A549 (cell line): ENCODE data around the gene MAG.

Source experiments
- EP300 ChIP-seq, 2 experiments: fragments of >200 bp; sonication (Bioruptor Twin); formaldehyde crosslinking; IDR thresholded peaks; 2 replicates in 1 of 2; 3 replicates in 1 of 2; pipeline ENCODE4 v1.6.1; 2016 to 2017
- HDAC2 ChIP-seq: fragments of 200-600 bp; sonication (generic); IDR thresholded peaks from 2 replicates; pipeline ENCODE4 v1.6.1; 2016
- JUNB ChIP-seq: fragments of >200 bp; sonication (Bioruptor Twin); formaldehyde crosslinking; IDR thresholded peaks from 2 replicates; pipeline ENCODE4 v1.6.1; 2016
- KDM5A ChIP-seq: fragments of 200-600 bp; sonication (generic); IDR thresholded peaks from 2 replicates; pipeline ENCODE4 v1.6.1; 2016; ENCODE audit warnings: antibody characterized with exemption, mild to moderate bottlenecking
- POLR2A ChIP-seq: IDR thresholded peaks from 2 replicates; pipeline ENCODE4 v1.6.1; 2012; ENCODE audit warnings: mild to moderate bottlenecking, low read length
- RAD21 ChIP-seq, 2 experiments: fragments of >200 bp in 1 of 2; sonication (Bioruptor Twin) in 1 of 2; formaldehyde crosslinking in 1 of 2; IDR thresholded peaks in 1 of 2; conservative IDR thresholded peaks in 1 of 2; 2 replicates in 1 of 2; 3 replicates in 1 of 2; pipeline ENCODE4 v1.6.1; 2012 to 2018; ENCODE audit warnings: inconsistent platforms in 1 of 2
- RCOR1 ChIP-seq: fragments of 150-350 bp; IDR thresholded peaks from 2 replicates; pipeline ENCODE4 v1.6.1; 2014; ENCODE audit warnings: antibody characterized with exemption, low read length, low read depth
- REST ChIP-seq: fragments of 200-600 bp; sonication (generic); IDR thresholded peaks from 2 replicates; pipeline ENCODE4 v1.6.1; 2016; ENCODE audit warnings: antibody characterized with exemption, mild to moderate bottlenecking, moderate library complexity
- TP53 ChIP-seq: fragments of 250-450 bp; sonication (Bioruptor Pico); IDR thresholded peaks from 2 replicates; pipeline ENCODE4 v1.5.0; 2021; ENCODE audit warnings: mild to moderate bottlenecking, moderate library complexity
- TF ChIP-seq, protein P1 (sequence below): fragments of >200 bp; sonication (Bioruptor Twin); formaldehyde crosslinking; IDR thresholded peaks from 3 replicates; pipeline ENCODE4 v1.5.1; 2016
- TF ChIP-seq, protein P2 (sequence below): IDR thresholded peaks from 2 replicates; pipeline ENCODE4 v1.6.1; 2012

DNA sequence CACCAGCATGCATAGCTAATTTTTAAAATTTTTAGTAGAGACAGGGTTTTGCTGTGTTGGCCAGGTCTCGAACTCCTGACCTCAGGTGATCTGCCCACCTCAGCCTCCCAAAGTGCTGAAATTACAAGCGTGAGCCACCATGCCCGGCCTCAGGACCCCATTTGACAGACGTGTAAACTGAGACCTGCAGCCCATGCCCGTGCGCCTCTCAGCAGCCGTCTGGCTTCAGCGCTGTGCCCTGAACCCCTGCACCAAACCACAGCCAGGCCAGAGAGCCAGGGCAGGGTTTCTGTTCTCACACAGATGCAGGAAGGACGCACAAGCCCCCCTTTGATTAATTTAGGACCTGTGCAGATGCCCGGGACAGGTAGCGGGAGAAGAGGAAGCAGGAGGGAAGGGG is 48.5 kb downstream of the MAG start:
- TF ChIP-seq TP53 (no peak), RAD21 (conservative IDR thresholded peaks at IDR 0.05 in 1 of 2, IDR thresholded peaks at IDR 0.05 in 1 of 2) (no peak), EP300 (IDR thresholded peaks at IDR 0.05) (no peak), HDAC2 (no peak), JUNB (no peak), RCOR1 (no peak), REST (no peak), POLR2A (no peak), KDM5A (no peak)
- TF ChIP-seq, protein P1, sequence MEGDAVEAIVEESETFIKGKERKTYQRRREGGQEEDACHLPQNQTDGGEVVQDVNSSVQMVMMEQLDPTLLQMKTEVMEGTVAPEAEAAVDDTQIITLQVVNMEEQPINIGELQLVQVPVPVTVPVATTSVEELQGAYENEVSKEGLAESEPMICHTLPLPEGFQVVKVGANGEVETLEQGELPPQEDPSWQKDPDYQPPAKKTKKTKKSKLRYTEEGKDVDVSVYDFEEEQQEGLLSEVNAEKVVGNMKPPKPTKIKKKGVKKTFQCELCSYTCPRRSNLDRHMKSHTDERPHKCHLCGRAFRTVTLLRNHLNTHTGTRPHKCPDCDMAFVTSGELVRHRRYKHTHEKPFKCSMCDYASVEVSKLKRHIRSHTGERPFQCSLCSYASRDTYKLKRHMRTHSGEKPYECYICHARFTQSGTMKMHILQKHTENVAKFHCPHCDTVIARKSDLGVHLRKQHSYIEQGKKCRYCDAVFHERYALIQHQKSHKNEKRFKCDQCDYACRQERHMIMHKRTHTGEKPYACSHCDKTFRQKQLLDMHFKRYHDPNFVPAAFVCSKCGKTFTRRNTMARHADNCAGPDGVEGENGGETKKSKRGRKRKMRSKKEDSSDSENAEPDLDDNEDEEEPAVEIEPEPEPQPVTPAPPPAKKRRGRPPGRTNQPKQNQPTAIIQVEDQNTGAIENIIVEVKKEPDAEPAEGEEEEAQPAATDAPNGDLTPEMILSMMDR = no peak
- TF ChIP-seq, protein P2, sequence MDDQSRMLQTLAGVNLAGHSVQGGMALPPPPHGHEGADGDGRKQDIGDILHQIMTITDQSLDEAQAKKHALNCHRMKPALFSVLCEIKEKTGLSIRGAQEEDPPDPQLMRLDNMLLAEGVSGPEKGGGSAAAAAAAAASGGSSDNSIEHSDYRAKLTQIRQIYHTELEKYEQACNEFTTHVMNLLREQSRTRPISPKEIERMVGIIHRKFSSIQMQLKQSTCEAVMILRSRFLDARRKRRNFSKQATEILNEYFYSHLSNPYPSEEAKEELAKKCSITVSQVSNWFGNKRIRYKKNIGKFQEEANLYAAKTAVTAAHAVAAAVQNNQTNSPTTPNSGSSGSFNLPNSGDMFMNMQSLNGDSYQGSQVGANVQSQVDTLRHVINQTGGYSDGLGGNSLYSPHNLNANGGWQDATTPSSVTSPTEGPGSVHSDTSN = no peak
